A549 (cell line): ENCODE data around the gene TAF13.

Experiments
- BCL3 ChIP-seq: fragments of >200 bp; sonication (Bioruptor Twin); formaldehyde crosslinking; IDR thresholded peaks from 3 replicates; pipeline ENCODE4 v1.6.1; 2016
- CEBPB ChIP-seq, 2 experiments: fragments of >200 bp in 1 of 2; sonication (Bioruptor Twin) in 1 of 2; formaldehyde crosslinking in 1 of 2; IDR thresholded peaks; 2 replicates each; pipeline ENCODE4 v1.6.1; 2012 to 2016
- CHD4 ChIP-seq: fragments of 200-600 bp; sonication (generic); IDR thresholded peaks from 2 replicates; pipeline ENCODE4 v1.6.1; 2016; ENCODE audit warnings: antibody characterized with exemption, mild to moderate bottlenecking, borderline replicate concordance
- CTCF ChIP-seq: fragments of >200 bp; sonication (Bioruptor Twin); formaldehyde crosslinking; IDR thresholded peaks from 3 replicates; pipeline ENCODE4 v1.5.1; 2016
- EHMT2 ChIP-seq: fragments of 200-600 bp; sonication (generic); IDR thresholded peaks from 2 replicates; pipeline ENCODE4 v1.6.1; 2016; ENCODE audit warnings: antibody characterized with exemption, low read depth, mild to moderate bottlenecking, moderate library complexity
- EP300 ChIP-seq, 2 experiments: fragments of >200 bp; sonication (Bioruptor Twin); formaldehyde crosslinking; IDR thresholded peaks; 2 replicates in 1 of 2; 3 replicates in 1 of 2; pipeline ENCODE4 v1.6.1; 2016 to 2017
- JUNB ChIP-seq: fragments of >200 bp; sonication (Bioruptor Twin); formaldehyde crosslinking; IDR thresholded peaks from 2 replicates; pipeline ENCODE4 v1.6.1; 2016
- NR3C1 ChIP-seq: fragments of >200 bp; sonication (Bioruptor Twin); formaldehyde crosslinking; IDR thresholded peaks from 3 replicates; pipeline ENCODE4 v1.6.1; 2017
- POLR2A ChIP-seq: IDR thresholded peaks from 2 replicates; pipeline ENCODE4 v1.6.1; 2012; ENCODE audit warnings: mild to moderate bottlenecking, low read length
- RARB ChIP-seq: fragments of 250-450 bp; sonication (Bioruptor Pico); IDR thresholded peaks from 2 replicates; pipeline ENCODE4 v1.8.0; 2021; ENCODE audit warnings: mild to moderate bottlenecking, moderate library complexity
- RFX5 ChIP-seq: fragments of 450-650 bp; IDR thresholded peaks from 2 replicates; pipeline ENCODE4 v1.7.1; 2014; ENCODE audit warnings: antibody characterized with exemption, mild to moderate bottlenecking, moderate library complexity
- SREBF2 ChIP-seq: fragments of 450-650 bp; IDR thresholded peaks from 2 replicates; pipeline ENCODE4 v1.6.1; 2014; ENCODE audit warnings: mild to moderate bottlenecking, moderate library complexity

- no peak for TF ChIP-seq CEBPB (IDR thresholded peaks at IDR 0.05)
- no peak for TF ChIP-seq CTCF
- TF ChIP-seq SREBF2: no peak
- no peak for TF ChIP-seq RFX5
- TF ChIP-seq JUNB: no peak
- no peak for TF ChIP-seq EHMT2
- TF ChIP-seq POLR2A: no peak
- TF ChIP-seq EP300 (IDR thresholded peaks at IDR 0.05): no peak
- no peak for TF ChIP-seq CHD4
- TF ChIP-seq NR3C1: no peak
- TF ChIP-seq BCL3: no peak
- no peak for TF ChIP-seq RARB (CRISPR knock-in tag)
Measured at GRCh38 chr1:109083501-109083900, 7.7 kb upstream of the TAF13 start.
